HEK293 (cell line): ENCODE measurements around the gene PIGBOS1.

Experiments
- CTCF ChIP-seq: fragments of 450-650 bp; formaldehyde crosslinking; IDR thresholded peaks from 2 replicates; pipeline ENCODE4 v1.5.1; 2016; ENCODE audit warnings: missing biosample characterization, missing genetic modification characterization
- ZNF114 ChIP-seq: fragments of 450-650 bp; formaldehyde crosslinking; IDR thresholded peaks from 2 replicates; pipeline ENCODE4 v1.5.0; 2017; ENCODE audit warnings: missing biosample characterization, missing genetic modification characterization
- ZNF426 ChIP-seq: fragments of 450-650 bp; formaldehyde crosslinking; IDR thresholded peaks from 2 replicates; pipeline ENCODE4 v1.5.1; 2017; ENCODE audit warnings: missing biosample characterization, missing genetic modification characterization, mild to moderate bottlenecking, inconsistent platforms, moderate library complexity
- TF ChIP-seq, protein P1 (sequence below): fragments of 450-650 bp; formaldehyde crosslinking; IDR thresholded peaks from 2 replicates; pipeline ENCODE4 v1.5.1; 2016; ENCODE audit warnings: missing biosample characterization, missing genetic modification characterization
- TF ChIP-seq, protein P2 (sequence below): sonication (generic); formaldehyde crosslinking; IDR thresholded peaks from 2 replicates; pipeline ENCODE4 v1.8.1; 2022; ENCODE audit warnings: mild to moderate bottlenecking, moderate library complexity, missing genetic modification reagents

DNA sequence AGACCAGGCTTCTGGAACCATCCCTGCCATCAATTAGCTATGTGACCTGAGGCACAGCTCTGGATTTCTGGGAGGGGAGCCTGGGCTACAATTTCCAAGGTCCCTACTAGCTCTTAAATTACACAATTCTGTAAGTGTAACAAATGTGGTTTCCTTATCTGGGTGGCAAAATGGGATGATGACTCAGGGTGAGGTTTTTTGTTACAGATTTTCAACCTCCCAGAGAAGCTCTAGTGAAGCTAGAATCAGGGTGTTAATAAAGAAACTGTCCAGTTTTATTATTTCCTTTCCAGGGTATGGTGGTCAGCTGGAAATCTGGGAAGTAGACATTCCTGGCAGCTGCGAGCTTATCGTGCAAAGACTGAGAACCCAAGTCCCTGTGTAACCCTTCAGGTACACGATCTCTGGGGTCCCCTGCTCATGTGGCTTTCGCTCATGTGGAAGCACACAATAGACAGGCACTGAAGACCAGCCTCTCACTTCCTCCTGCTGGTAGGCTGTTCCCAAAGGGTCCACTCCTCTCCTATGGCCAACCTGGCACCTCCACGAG, 36.6 kb downstream of the PIGBOS1 start:
- TF ChIP-seq, protein P1, sequence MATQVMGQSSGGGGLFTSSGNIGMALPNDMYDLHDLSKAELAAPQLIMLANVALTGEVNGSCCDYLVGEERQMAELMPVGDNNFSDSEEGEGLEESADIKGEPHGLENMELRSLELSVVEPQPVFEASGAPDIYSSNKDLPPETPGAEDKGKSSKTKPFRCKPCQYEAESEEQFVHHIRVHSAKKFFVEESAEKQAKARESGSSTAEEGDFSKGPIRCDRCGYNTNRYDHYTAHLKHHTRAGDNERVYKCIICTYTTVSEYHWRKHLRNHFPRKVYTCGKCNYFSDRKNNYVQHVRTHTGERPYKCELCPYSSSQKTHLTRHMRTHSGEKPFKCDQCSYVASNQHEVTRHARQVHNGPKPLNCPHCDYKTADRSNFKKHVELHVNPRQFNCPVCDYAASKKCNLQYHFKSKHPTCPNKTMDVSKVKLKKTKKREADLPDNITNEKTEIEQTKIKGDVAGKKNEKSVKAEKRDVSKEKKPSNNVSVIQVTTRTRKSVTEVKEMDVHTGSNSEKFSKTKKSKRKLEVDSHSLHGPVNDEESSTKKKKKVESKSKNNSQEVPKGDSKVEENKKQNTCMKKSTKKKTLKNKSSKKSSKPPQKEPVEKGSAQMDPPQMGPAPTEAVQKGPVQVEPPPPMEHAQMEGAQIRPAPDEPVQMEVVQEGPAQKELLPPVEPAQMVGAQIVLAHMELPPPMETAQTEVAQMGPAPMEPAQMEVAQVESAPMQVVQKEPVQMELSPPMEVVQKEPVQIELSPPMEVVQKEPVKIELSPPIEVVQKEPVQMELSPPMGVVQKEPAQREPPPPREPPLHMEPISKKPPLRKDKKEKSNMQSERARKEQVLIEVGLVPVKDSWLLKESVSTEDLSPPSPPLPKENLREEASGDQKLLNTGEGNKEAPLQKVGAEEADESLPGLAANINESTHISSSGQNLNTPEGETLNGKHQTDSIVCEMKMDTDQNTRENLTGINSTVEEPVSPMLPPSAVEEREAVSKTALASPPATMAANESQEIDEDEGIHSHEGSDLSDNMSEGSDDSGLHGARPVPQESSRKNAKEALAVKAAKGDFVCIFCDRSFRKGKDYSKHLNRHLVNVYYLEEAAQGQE (tag by site-specific recombination) = no peak
- TF ChIP-seq CTCF (tag by site-specific recombination) = no peak
- TF ChIP-seq, protein P2, sequence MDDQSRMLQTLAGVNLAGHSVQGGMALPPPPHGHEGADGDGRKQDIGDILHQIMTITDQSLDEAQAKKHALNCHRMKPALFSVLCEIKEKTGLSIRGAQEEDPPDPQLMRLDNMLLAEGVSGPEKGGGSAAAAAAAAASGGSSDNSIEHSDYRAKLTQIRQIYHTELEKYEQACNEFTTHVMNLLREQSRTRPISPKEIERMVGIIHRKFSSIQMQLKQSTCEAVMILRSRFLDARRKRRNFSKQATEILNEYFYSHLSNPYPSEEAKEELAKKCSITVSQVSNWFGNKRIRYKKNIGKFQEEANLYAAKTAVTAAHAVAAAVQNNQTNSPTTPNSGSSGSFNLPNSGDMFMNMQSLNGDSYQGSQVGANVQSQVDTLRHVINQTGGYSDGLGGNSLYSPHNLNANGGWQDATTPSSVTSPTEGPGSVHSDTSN (CRISPR knock-in tag) = no peak
- TF ChIP-seq ZNF426 (tag by site-specific recombination) = no peak
- no peak for TF ChIP-seq ZNF114 (tag by site-specific recombination)
